AG04449 (cell line): ENCODE data around the gene NTM.
"Not testable (repeated sequence)": the region's sequence is repeated elsewhere in the genome, so short reads cannot be mapped to it uniquely, and the experiment has no call there.

Experiments used
- CTCF ChIA-PET: fragments of 350-600 bp; formaldehyde crosslinking; extraction: SDS; loops from one replicate; lab custom pipeline; 2021; ENCODE audit warnings: antibody characterized with exemption; lab: Yijun Ruan, JAX
- POLR2A ChIA-PET: fragments of 400-600, 350-600 bp; formaldehyde crosslinking; extraction: SDS; loops from one replicate; lab custom pipeline; 2020; ENCODE audit warnings: antibody characterized with exemption, inconsistent platforms; lab: Yijun Ruan, JAX
- DNase-seq: peaks from one replicate; pipeline ENCODE4 v3.0.0-alpha.2; 2010; ENCODE audit warnings: low read depth, low spot score
- H3K4me3 ChIP-seq: 2 replicates; pipeline ENCODE4 v1.5.1; 2011; ENCODE audit warnings: low read depth, mild to moderate bottlenecking, control low read depth, low read length
- CTCF ChIP-seq: IDR thresholded peaks from one replicate; pipeline ENCODE4 v1.5.1; 2011; ENCODE audit warnings: mild to moderate bottlenecking, moderate library complexity, low read length, control low read depth, inconsistent platforms; ENCODE audit not compliant: insufficient read depth; ENCODE audit errors: missing control alignments

Gene NTM

GRCh38 chr11:131422029-131422428, 51.6 kb downstream of the NTM start:
- no peak for TF ChIP-seq CTCF
- DNase-seq = no peak
- POLR2A ChIA-PET = no interaction called here
- H3K4me3 ChIP-seq = no peak overlapping the region
- CTCF ChIA-PET = no interaction called here

DNA sequence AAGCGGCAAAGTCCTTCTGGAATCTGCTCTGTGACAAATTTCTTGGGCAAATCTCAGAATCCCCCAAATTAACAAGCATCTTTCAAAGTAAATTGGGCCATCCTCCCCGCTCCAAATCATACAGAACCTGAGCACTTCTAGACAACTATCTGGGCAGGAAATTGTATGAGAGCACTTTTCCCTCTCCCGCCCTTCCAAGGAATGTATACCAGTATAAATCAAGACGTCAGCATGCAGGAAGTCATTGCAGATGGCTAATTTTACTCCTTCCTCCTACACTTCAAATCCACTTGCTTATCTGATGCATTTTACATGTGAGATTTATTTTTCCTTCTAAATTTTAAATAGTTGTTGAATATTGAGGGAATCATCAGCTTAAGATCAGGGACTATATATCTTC, 52.1 kb downstream of the NTM start:
- POLR2A ChIA-PET = no interaction called here
- no peak for TF ChIP-seq CTCF
- no peak overlapping the region for H3K4me3 ChIP-seq
- no peak for DNase-seq
- CTCF ChIA-PET = no interaction called here

DNA sequence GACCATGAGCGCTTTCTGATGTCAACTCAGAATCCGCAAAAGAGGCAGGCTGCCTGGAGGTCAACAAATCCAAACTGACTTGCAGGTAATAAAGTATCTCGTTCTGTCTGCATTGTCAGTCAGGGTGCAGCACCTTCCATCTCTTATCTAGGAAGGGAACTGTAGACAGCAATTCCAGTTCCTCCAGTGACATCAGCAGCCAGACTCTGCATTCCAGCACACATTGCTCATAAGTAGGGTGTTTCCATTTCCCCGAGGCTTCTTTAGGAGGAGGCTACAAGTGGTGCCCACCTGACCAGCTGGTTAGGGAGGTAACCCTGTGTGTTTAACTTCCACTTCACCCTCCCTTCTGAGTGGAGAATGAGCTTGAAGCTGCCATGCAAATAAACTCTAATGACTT, 53.3 kb downstream of the NTM start:
- TF ChIP-seq CTCF = no peak
- ChIA-PET POLR2A (no interaction called here), CTCF (no interaction called here)
- H3K4me3 ChIP-seq = no peak overlapping the region
- DNase-seq = no peak

DNA sequence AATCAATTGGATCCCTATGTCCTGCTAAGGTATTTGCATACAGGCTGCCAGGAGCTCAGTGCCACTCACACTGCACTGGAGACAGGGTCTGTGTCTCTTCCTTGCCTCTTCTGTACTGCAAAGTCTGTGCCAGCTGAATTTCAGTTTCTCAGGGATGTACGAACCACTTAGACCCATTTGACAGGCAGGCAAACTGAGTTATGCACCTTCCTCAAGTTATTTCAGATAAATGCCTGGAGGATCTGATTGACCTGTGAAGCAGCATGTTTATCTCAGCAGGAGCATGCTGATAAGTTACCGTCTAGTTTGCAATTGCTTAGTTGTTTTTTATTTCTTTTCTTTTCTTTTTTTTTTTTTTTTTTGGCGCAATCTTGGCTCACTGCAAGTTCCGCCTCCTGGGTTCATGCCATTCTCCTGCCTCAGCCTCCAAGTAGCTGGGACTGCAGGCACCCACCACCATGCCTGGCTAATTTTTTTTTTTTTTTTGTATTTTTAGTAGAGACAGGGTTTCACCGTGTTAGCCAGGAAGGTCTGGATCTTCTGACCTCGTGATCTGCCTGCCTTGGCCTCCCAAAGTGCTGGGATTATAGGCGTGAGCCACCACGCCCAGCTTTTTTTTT, 54.0 kb downstream of the NTM start:
- CTCF ChIA-PET, POLR2A ChIA-PET, DNase-seq, H3K4me3 ChIP-seq: not testable (repeated sequence)

DNA sequence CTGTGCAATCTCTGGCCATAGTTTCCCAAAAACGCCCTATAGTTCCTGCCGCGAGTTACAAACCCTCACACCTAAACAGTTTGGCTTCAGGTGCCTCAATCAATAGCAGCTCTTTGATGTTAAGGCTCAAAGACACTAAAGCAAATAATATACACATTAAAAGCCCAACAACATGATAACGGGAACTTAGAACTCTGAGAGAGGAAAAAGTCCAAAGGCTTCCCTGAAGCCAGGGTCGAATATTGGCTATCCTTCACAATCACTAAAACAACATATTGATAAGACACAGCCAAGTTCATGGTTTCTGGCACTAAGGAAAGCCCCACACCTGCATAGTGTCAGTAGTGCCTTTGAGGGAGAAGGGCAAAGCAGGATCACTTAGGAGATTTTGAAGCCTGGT, 54.9 kb downstream of the NTM start:
- POLR2A ChIA-PET = no interaction called here
- no peak for TF ChIP-seq CTCF
- CTCF ChIA-PET = no interaction called here
- no peak overlapping the region for H3K4me3 ChIP-seq
- no peak for DNase-seq

DNA sequence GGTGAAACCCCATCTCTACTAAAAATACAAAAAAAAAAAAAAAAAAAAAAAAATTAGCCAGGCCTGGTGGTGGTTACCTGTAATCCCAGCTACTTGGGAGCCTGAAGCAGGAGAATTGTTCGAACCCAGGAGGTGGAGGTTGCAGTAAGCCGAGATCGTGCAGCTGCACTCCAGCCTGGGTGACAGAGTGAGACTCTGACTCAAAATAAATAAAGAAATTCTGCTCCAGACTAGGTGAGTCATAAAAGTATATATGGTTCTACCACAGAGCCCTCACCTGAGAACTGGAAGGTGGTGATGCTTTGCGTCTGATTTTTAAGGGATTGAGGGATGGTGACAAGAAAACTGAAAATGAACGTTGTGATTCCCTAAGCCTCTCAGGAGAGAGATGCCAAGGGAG, 58.4 kb downstream of the NTM start:
- no peak for TF ChIP-seq CTCF
- POLR2A ChIA-PET = no interaction called here
- no peak overlapping the region for H3K4me3 ChIP-seq
- DNase-seq = no peak
- CTCF ChIA-PET = no interaction called here

- no peak overlapping the region for H3K4me3 ChIP-seq
- ChIA-PET CTCF (no interaction called here), POLR2A (no interaction called here)
- no peak for TF ChIP-seq CTCF
- no peak for DNase-seq
Observed at GRCh38 chr11:131430473-131431208, 60.2 kb downstream of the NTM start.
